ENCODE measurements around the gene FXYD6. TPM values are rescaled to one million over a fixed set of nuclear protein-coding genes. Genes with fewer than 3 reads are reported as not detected.

Gene FXYD6
- total RNA-seq, 6 experiments from 2014 or later, result not detected

DNA sequence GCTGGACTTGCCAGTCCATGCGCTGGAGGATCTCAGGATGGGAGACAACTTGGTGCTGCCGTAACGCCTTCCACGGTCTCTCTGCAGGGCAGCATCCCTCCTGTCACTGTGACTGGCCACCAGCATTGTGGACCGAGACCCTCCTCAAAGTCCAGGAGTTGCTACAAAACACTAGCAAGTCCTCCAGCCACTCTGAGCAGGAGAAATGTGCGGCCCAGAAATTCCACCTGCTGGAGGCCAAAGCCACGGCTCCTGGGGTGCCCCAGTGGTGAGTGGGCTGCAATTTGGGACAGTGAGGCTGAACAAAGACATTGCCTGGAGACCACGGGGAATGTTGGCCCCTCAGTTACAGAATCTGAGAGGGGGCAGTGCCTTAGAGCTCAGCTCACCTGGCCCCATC is 72.6 kb downstream of the FXYD6 start:
- TF ChIP-seq, protein P1, sequence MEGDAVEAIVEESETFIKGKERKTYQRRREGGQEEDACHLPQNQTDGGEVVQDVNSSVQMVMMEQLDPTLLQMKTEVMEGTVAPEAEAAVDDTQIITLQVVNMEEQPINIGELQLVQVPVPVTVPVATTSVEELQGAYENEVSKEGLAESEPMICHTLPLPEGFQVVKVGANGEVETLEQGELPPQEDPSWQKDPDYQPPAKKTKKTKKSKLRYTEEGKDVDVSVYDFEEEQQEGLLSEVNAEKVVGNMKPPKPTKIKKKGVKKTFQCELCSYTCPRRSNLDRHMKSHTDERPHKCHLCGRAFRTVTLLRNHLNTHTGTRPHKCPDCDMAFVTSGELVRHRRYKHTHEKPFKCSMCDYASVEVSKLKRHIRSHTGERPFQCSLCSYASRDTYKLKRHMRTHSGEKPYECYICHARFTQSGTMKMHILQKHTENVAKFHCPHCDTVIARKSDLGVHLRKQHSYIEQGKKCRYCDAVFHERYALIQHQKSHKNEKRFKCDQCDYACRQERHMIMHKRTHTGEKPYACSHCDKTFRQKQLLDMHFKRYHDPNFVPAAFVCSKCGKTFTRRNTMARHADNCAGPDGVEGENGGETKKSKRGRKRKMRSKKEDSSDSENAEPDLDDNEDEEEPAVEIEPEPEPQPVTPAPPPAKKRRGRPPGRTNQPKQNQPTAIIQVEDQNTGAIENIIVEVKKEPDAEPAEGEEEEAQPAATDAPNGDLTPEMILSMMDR (IDR thresholded peaks at IDR 0.05), result no peak
- Mint-ChIP-seq H3K27me3 (ENCODE audit: insufficient read depth) (peaks cover 40% of the 10 kb centered on the region), H3K36me3 (ENCODE audit: low read depth) (no peaks in the 10 kb centered on the region), H3K9me3 (no peaks in the 10 kb centered on the region), H3K4me3 (no peak overlapping the region), H3K27ac (no peak overlapping the region), H3K4me1 (ENCODE audit: low read depth) (no peaks in the 10 kb centered on the region)
- no peak for DNase-seq

DNA sequence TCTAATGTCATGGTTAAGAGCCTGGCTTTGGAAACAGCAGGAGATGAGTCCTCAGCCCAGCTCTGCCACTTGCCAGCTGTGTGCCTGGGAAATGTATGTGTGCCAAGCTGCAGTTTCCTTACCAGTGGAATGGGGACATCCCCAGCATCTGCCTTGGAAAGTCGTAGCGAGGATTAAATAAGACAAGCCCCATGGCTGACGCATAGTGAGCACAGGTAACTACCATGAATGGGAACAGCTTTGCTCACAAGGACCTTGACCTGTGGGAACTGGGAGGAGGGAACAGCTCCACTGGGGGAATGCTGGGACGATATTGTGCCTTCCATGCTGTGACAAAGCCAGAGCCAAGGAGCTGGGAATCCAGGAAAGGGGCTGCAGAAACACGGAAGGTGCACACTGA is 76.8 kb downstream of the FXYD6 start:
- H3K27ac Mint-ChIP-seq, result no peak overlapping the region
- H3K9me3 Mint-ChIP-seq, result no peaks in the 10 kb centered on the region
- no peaks in the 10 kb centered on the region for H3K36me3 Mint-ChIP-seq (ENCODE audit: low read depth)
- TF ChIP-seq, protein P1 (IDR thresholded peaks at IDR 0.05), result no peak
- peaks cover 40% of the 10 kb centered on the region for H3K27me3 Mint-ChIP-seq (ENCODE audit: insufficient read depth)
- no peak for DNase-seq
- no peaks in the 10 kb centered on the region for H3K4me1 Mint-ChIP-seq (ENCODE audit: low read depth)
- H3K4me3 Mint-ChIP-seq, result no peak overlapping the region

DNA sequence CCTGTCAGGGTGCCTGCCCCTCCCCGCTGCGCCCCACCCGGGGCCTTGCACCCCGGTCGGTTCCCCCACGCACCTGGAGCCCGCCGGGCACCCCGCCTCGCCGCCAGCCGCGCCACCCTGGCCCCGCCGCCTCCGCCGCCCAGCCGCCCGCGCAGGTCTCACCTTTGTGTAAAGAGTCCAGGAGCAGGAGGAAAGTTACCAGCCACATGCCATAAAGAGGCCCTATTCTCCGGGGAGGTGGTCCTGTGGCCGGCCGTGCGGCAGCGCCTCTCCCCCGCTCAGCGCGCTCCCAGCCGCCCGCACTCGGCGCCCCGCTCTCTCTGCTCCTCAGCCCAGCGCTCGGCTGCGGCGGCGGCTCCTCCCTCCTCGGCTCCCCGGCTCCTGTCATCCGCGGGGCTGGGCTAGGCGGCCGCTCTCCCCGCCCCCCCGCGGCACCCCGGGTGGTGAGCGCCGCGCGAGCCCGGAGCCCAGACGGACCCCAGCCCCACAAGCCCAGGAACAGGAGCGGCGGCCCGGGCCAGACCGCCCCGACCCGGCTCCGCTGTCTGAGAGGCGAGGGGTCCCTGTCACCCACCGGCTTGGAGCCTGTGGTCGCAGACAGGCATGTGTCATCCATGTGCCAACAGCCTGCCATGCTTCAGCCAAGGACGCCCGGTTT is 79.5 kb downstream of the FXYD6 start, which contains the start of gene DSCAML1:
DSCAML1 (minus strand) TSS at position 345 of the 658 bp plus-strand sequence; CDS start at position 208, 137 bp downstream.
- H3K9me3 Mint-ChIP-seq, result no peaks in the 10 kb centered on the region
- H3K4me3 Mint-ChIP-seq, result no peak within 1 kb of the TSS
- TF ChIP-seq, protein P1 (IDR thresholded peaks at IDR 0.05), result no peak
- no peaks in the 10 kb centered on the region for H3K36me3 Mint-ChIP-seq (ENCODE audit: low read depth)
- H3K4me1 Mint-ChIP-seq (ENCODE audit: low read depth), result no peaks in the 10 kb centered on the region
- H3K27me3 Mint-ChIP-seq (ENCODE audit: insufficient read depth), result peaks cover 43% of the 10 kb centered on the region
- no peak for DNase-seq
- H3K27ac Mint-ChIP-seq, result no peak within 1 kb of the TSS

DNA sequence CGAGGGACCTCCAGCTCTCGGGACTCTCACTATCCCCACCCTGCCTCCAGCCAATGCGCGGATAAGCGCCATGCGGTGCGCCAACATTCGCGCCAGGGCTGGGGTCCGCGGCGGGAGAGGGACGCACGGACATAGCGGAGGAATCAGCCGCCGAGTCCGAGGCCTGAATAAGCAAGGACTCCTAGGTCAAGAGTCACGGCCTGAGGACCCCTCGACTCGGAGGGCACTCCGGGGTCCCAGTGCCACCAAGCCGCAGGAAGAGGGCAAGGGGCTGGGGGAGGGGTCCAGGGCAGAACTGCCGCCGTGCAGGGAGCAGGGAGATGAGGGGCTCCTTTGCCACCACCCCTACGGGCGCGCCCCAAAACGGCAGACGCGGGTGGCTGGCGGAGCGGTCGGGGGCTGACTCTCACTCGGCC is 80.0 kb downstream of the FXYD6 start:
- Mint-ChIP-seq H3K27ac (no peak overlapping the region), H3K4me3 (no peak overlapping the region), H3K4me1 (ENCODE audit: low read depth) (no peaks in the 10 kb centered on the region), H3K27me3 (ENCODE audit: insufficient read depth) (peaks cover 38% of the 10 kb centered on the region), H3K36me3 (ENCODE audit: low read depth) (no peaks in the 10 kb centered on the region), H3K9me3 (no peaks in the 10 kb centered on the region)
- TF ChIP-seq, protein P1 (IDR thresholded peaks at IDR 0.05), result no peak
- no peak for DNase-seq

DNA sequence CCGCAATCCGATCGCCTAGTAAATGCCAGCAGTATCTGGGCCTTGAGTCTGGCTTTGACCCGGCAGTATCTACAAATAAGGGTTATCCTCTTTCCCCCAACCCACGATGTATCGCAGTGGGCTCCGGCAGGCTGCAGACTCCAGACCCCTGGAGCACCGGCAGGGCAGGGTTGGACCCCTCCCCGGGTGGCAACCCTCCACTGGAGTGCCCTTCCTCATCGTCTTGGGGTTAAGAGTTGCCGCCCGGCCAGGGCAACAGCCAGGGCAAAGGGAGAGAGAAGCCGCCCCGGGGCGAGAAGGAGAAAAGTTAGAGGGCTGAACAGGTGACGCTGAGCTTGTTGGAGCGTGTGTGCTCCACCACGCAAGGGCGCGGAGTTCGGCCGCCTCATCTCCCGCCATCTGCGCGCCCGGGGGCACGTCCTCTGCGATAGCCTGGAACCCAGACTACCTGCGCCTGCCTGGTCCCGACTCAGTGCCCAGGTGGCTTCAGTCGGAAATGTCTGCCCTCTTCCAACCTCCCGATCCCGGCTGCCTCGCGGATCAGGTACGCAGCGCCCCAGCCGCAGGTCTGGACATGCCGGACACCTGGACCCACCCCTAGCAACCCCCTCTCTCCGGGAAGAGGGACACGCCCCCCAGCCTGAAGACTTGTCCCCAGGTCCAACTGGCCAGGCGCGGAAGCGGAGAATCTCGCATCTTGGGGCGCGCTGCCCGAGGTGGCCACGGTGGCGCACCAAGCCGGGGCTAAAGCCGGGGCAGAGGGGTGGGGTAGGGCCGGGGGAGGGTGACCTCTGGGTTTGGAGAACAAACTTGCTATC is 80.6 kb downstream of the FXYD6 start:
- TF ChIP-seq, protein P1 (IDR thresholded peaks at IDR 0.05), result no peak
- no peaks in the 10 kb centered on the region for H3K4me1 Mint-ChIP-seq (ENCODE audit: low read depth)
- no peak overlapping the region for H3K4me3 Mint-ChIP-seq
- H3K36me3 Mint-ChIP-seq (ENCODE audit: low read depth), result no peaks in the 10 kb centered on the region
- no peaks in the 10 kb centered on the region for H3K9me3 Mint-ChIP-seq
- H3K27me3 Mint-ChIP-seq (ENCODE audit: insufficient read depth), result peaks cover 38% of the 10 kb centered on the region
- DNase-seq, result no peak
- H3K27ac Mint-ChIP-seq, result no peak overlapping the region

Data from HFFc6 (cell line).